Ramos (cell line): ENCODE data around the gene PPWD1.
"Not testable (repeated sequence)": the region's sequence is repeated elsewhere in the genome, so short reads cannot be mapped to it uniquely, and the experiment has no call there.

Experiments
- in situ Hi-C: fragments of 300-500 bp; cut with MboI; formaldehyde crosslinking; loops from one replicate; pipeline ENCODE4 v1.14.3; 2022; ENCODE audit warnings: low sequenced_read_pairs; ENCODE audit not compliant: unreplicated experiment

PPWD1 gene

GRCh38 chr5:65621961-65622360, 58.9 kb downstream of the PPWD1 start:
- in situ Hi-C loops, result not testable (repeated sequence)

DNA sequence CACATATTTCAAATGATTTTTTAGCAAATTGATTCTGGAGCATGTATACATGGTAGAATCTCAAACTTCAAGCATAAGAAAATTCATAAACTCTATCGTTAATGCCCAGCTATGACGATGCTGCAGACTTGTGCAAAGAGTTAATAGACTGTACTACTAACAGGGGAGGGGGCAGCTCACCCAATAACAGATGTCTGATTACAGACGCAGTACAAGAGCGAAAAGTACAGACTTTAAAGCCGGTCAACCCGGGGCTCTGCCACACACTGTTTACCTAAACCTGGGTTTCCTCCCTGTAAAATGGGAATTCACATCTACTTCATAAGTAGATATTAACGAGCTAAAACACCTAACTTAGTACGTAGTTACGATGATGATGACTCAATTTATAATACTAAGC, 60.4 kb downstream of the PPWD1 start:
- in situ Hi-C loops, result no loop called here

- in situ Hi-C loops, result no loop called here
Measured at GRCh38 chr5:65624025-65624570, 61.0 kb downstream of the PPWD1 start, which contains the start of gene TRIM23. TRIM23 (minus strand) TSS chr5:65624333; CDS start chr5:65624274, 59 bp downstream.

- in situ Hi-C loops, result no loop called here
Measured at GRCh38 chr5:65624571-65625555, 61.8 kb downstream of the PPWD1 start, which contains the start of the genes SHLD3 and TRAPPC13. SHLD3 (plus strand) TSS chr5:65625027; CDS start chr5:65629588, 4,561 bp downstream. TRAPPC13 (plus strand) TSS chr5:65625027; CDS start chr5:65625061, 34 bp downstream.

GRCh38 chr5:65625743-65626142, 62.6 kb downstream of the PPWD1 start:
- in situ Hi-C loops, result no loop called here

DNA sequence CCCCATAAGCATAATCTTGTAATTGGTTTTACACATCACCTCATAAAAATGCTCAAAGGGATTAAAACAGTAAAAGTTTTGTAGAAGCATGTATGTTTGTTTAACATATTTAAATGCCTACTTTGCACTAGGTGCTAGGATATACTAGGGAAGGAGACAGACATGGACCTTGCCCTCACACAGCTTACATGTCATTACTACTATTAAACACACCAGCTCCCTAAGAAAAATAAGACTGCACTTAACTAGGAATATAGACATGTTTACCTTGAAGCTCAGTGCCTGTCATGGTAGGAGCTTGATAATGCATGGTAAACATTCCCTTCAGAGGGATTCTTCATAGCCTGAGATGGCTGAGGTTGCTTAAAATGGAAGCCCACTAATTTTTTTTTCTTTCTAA, 67.9 kb downstream of the PPWD1 start:
- in situ Hi-C loops, result no loop called here
